SK-N-SH (cell line): ENCODE measurements around the gene COLEC12. TPM values are rescaled to one million over a fixed set of nuclear protein-coding genes. Genes with fewer than 3 reads are reported as not detected.
"Not testable (repeated sequence)": the region's sequence is repeated elsewhere in the genome, so short reads cannot be mapped to it uniquely, and the experiment has no call there.

Source experiments
- CTCF ChIA-PET: fragments of 300-600, 350-600 bp; formaldehyde crosslinking; extraction: SDS; loops from one replicate; lab custom pipeline; 2021; lab: Yijun Ruan, JAX
- POLR2A ChIA-PET: fragments of 350-600 bp; sonication (Branson Sonifier 250); formaldehyde crosslinking; extraction: SDS; loops from one replicate; lab custom pipeline; 2020; ENCODE audit warnings: antibody characterized with exemption, inconsistent platforms; lab: Yijun Ruan, JAX
- DNase-seq: peaks from one replicate; pipeline ENCODE4 v3.0.0; 2012
- H2AFZ ChIP-seq: fragments of 200-600 bp; sonication (generic); 2 replicates; pipeline ENCODE4 v1.8.1; 2016; ENCODE audit warnings: antibody characterized with exemption, mild to moderate bottlenecking, low read depth
- H3F3A ChIP-seq: fragments of 200-600 bp; sonication (generic); replicated peaks from 2 replicates; pipeline ENCODE3; 2016; ENCODE audit warnings: antibody characterized with exemption, mild to moderate bottlenecking; ENCODE audit not compliant: insufficient read depth
- H3K27ac ChIP-seq, 2 experiments: fragments of 200-500 bp in 1 of 2; fragments of 200-600 bp in 1 of 2; sonication (Bioruptor generic) in 1 of 2; sonication (generic), shearing (Covaris generic) in 1 of 2; 2 replicates each; pipeline versions ENCODE4 v1.5.1 to v1.6.1; 2014 to 2016; ENCODE audit warnings: low read depth in 2 of 2, inconsistent platforms in 1 of 2, low read length in 1 of 2, mild to moderate bottlenecking in 1 of 2, mixed read lengths in 1 of 2
- H3K27me3 ChIP-seq: fragments of 200-600 bp; sonication (generic), shearing (Covaris generic); 2 replicates; pipeline ENCODE4 v1.6.1; 2016; ENCODE audit warnings: mixed run types; ENCODE audit not compliant: insufficient read depth
- H3K36me3 ChIP-seq, 2 experiments: fragments of 200-500 bp in 1 of 2; fragments of 200-600 bp in 1 of 2; sonication (Bioruptor generic) in 1 of 2; sonication (generic) in 1 of 2; replicated peaks in 1 of 2; 2 replicates each; pipeline versions ENCODE3 to v1.5.1; 2014 to 2016; ENCODE audit warnings: low read length in 1 of 2, mild to moderate bottlenecking in 1 of 2; ENCODE audit not compliant: insufficient read depth in 2 of 2, control insufficient read depth in 1 of 2
- H3K4me1 ChIP-seq, 2 experiments: fragments of 200-500 bp in 1 of 2; fragments of 200-600 bp in 1 of 2; sonication (Bioruptor generic) in 1 of 2; sonication (generic), shearing (Covaris generic) in 1 of 2; 2 replicates each; pipeline versions ENCODE4 v1.5.1 to v1.6.1; 2014 to 2016; ENCODE audit warnings: low read depth in 1 of 2, low read length in 1 of 2, mixed run types in 1 of 2; ENCODE audit not compliant: insufficient read depth in 2 of 2, control insufficient read depth in 1 of 2
- H3K4me2 ChIP-seq: fragments of 200-600 bp; sonication (generic), shearing (Covaris generic); 2 replicates; pipeline ENCODE4 v1.6.1; 2017; ENCODE audit warnings: mixed run types
- H3K4me3 ChIP-seq, 2 experiments: fragments of 200-500 bp in 1 of 2; fragments of 200-600 bp in 1 of 2; sonication (Bioruptor generic) in 1 of 2; sonication (generic), shearing (Covaris generic) in 1 of 2; 2 replicates each; pipeline versions ENCODE4 v1.5.1 to v1.8.1; 2014 to 2016; ENCODE audit warnings: low read depth in 2 of 2, inconsistent platforms in 1 of 2, low read length in 1 of 2, mild to moderate bottlenecking in 1 of 2, mixed read lengths in 1 of 2, moderate library complexity in 1 of 2
- H3K79me2 ChIP-seq: fragments of 200-600 bp; sonication (generic); 2 replicates; pipeline ENCODE4 v1.8.1; 2017; ENCODE audit warnings: mild to moderate bottlenecking; ENCODE audit not compliant: insufficient read depth
- H3K9ac ChIP-seq: fragments of 200-600 bp; sonication (generic); 2 replicates; pipeline ENCODE4 v1.6.1; 2017; ENCODE audit warnings: mixed run types
- H3K9me2 ChIP-seq: fragments of 200-600 bp; sonication (generic); 2 replicates; pipeline ENCODE4 v1.6.1; 2017; ENCODE audit warnings: mixed run types
- H3K9me3 ChIP-seq: fragments of 200-600 bp; sonication (generic); 2 replicates; pipeline ENCODE4 v1.6.1; 2017; ENCODE audit warnings: mixed run types, mild to moderate bottlenecking, moderate library complexity
- H4K20me1 ChIP-seq: fragments of 200-600 bp; sonication (generic); 2 replicates; pipeline ENCODE4 v1.6.1; 2017; ENCODE audit warnings: mild to moderate bottlenecking, mixed run types; ENCODE audit not compliant: insufficient read depth
- CHD2 ChIP-seq: fragments of 150-350 bp; IDR thresholded peaks from 2 replicates; pipeline ENCODE4 v1.6.1; 2018; ENCODE audit warnings: low read length; ENCODE audit not compliant: partially characterized antibody
- EP300 ChIP-seq, 2 experiments: IDR thresholded peaks; 2 replicates each; pipeline versions ENCODE4 v1.4.0 to v1.6.1; 2012; ENCODE audit warnings: borderline replicate concordance in 1 of 2, low read depth in 1 of 2, low read length in 1 of 2
- FOSL2 ChIP-seq: IDR thresholded peaks from 2 replicates; pipeline ENCODE4 v1.4.0; 2012; ENCODE audit warnings: low read depth, mild to moderate bottlenecking, moderate library complexity, borderline replicate concordance
- FOXM1 ChIP-seq: IDR thresholded peaks from 2 replicates; pipeline ENCODE4 v1.4.0; 2012; ENCODE audit warnings: low read depth, mild to moderate bottlenecking
- GATA2 ChIP-seq: sonication (generic); formaldehyde crosslinking; IDR thresholded peaks from 2 replicates; pipeline ENCODE4 v1.5.0; 2020; ENCODE audit warnings: mild to moderate bottlenecking, missing genetic modification reagents
- IRF3 ChIP-seq: fragments of 150-350 bp; IDR thresholded peaks from 2 replicates; pipeline ENCODE4 v1.6.1; 2016; ENCODE audit warnings: mild to moderate bottlenecking, low read depth, low read length
- JUND ChIP-seq: IDR thresholded peaks from 2 replicates; pipeline ENCODE4 v1.4.0; 2012
- NFIC ChIP-seq: IDR thresholded peaks from 2 replicates; pipeline ENCODE4 v1.4.0; 2012; ENCODE audit warnings: borderline replicate concordance
- NRF1 ChIP-seq: IDR thresholded peaks from 2 replicates; pipeline ENCODE4 v1.6.1; 2012; ENCODE audit warnings: low read depth, mild to moderate bottlenecking, low read length
- PBX3 ChIP-seq: IDR thresholded peaks from 2 replicates; pipeline ENCODE4; 2012
- POLR2AphosphoS5 ChIP-seq: IDR thresholded peaks from 2 replicates; pipeline ENCODE4 v1.6.1; 2012; ENCODE audit warnings: low read depth, low read length
- RAD21 ChIP-seq: IDR thresholded peaks from 2 replicates; pipeline ENCODE4 v1.6.1; 2012; ENCODE audit warnings: mild to moderate bottlenecking, low read length
- RCOR1 ChIP-seq: fragments of 150-350 bp; IDR thresholded peaks from 2 replicates; pipeline ENCODE4 v1.6.1; 2017; ENCODE audit warnings: antibody characterized with exemption, low read length
- RFX5 ChIP-seq: IDR thresholded peaks from 2 replicates; pipeline ENCODE4 v1.6.1; 2012; ENCODE audit warnings: mild to moderate bottlenecking, improper control_type of control experiment, low read length
- TAF1 ChIP-seq: IDR thresholded peaks from 2 replicates; pipeline ENCODE4 v1.6.1; 2012; ENCODE audit warnings: low read depth, mild to moderate bottlenecking, low read length, moderate library complexity, borderline replicate concordance
- YY1 ChIP-seq: IDR thresholded peaks from 2 replicates; pipeline ENCODE4 v1.4.0; 2012; ENCODE audit warnings: low read depth, mild to moderate bottlenecking
- WGBS: methylation state at CpG from one replicate; pipeline ENCODE4 v1.1.6; 2017; ENCODE audit warnings: low lambda C conversion rate; 5-methylcytosine and 5-hydroxymethylcytosine counted together
- polyA plus RNA-seq, 3 experiments: library from polyadenylated mRNA; depleted of rRNA; stranded (reverse); fragments of >200 nt; gene quantifications; 2 replicates each; pipeline ENCODE4 v1.2.3, GENCODE V29; 2012

The COLEC12 gene
- polyA plus RNA-seq, 1 of the 3 experiments (the other 2 are of a cell fraction), result 41.2 TPM

- H3K4me3 ChIP-seq, result no peak overlapping the region
- no peaks in the 10 kb centered on the region for H4K20me1 ChIP-seq
- DNase-seq, result no peak
- POLR2A ChIA-PET, result no interaction called here
- no peaks in the 10 kb centered on the region for H3K36me3 ChIP-seq
- H3K27ac ChIP-seq, result no peak overlapping the region
- no peak overlapping the region for H3K4me2 ChIP-seq
- H3K79me2 ChIP-seq, result no peaks in the 10 kb centered on the region
- H2AFZ ChIP-seq, result no peak overlapping the region
- H3K9me3 ChIP-seq, result no peaks in the 10 kb centered on the region
- CTCF ChIA-PET, result interaction anchor here (1.1 kb wide), 1 partner anchor 314 kb away, joined by 3 read pairs; no protein-coding TSS in a partner anchor
- no peaks in the 10 kb centered on the region for H3K27me3 ChIP-seq
- H3K9me2 ChIP-seq, result no peaks in the 10 kb centered on the region
- peaks cover 0 to 10% of the 10 kb centered on the region in 2 experiments; a peak in 1 of 4 replicates for H3K4me1 ChIP-seq
- no peaks in the 10 kb centered on the region for H3F3A ChIP-seq
- no peak overlapping the region for H3K9ac ChIP-seq
- TF ChIP-seq PBX3, result no peak
- no peak for TF ChIP-seq RAD21
- TF ChIP-seq CHD2, result no peak
- TF ChIP-seq POLR2AphosphoS5, result no peak
- no peak for TF ChIP-seq NFIC
- no peak for TF ChIP-seq RCOR1
- TF ChIP-seq RFX5, result no peak
- no peak for TF ChIP-seq JUND
- TF ChIP-seq FOXM1, result no peak
- TF ChIP-seq GATA2 (CRISPR knock-in tag), result no peak
- no peak for TF ChIP-seq TAF1
- no peak for TF ChIP-seq NRF1
- TF ChIP-seq EP300 (IDR thresholded peaks at IDR 0.05; ENCODE audit: borderline replicate concordance in 1 of 2, low read depth in 1 of 2, low read length in 1 of 2), result no peak
- no peak for TF ChIP-seq IRF3
- TF ChIP-seq FOSL2, result no peak
- no peak for TF ChIP-seq YY1
Measured at GRCh38 chr18:310042-310441, 190.5 kb downstream of the COLEC12 start.

- 73% methylated on average over 4 of the region's 4 CpGs for WGBS
- H3K9ac ChIP-seq, H3K27me3 ChIP-seq: not testable (repeated sequence)
Measured at GRCh38 chr18:308086-308485, 192.4 kb downstream of the COLEC12 start.

More at GRCh38 chr18:308086-308485, 192.4 kb downstream of the COLEC12 start:
- H3F3A ChIP-seq, H4K20me1 ChIP-seq, H3K9me2 ChIP-seq, POLR2A ChIA-PET, H3K27ac ChIP-seq, H2AFZ ChIP-seq, H3K4me3 ChIP-seq, H3K36me3 ChIP-seq, H3K9me3 ChIP-seq, DNase-seq, H3K4me2 ChIP-seq, H3K79me2 ChIP-seq: not testable (repeated sequence)
- peaks cover 0 to 10% of the 10 kb centered on the region in 2 experiments; a peak in 1 of 4 replicates for H3K4me1 ChIP-seq
- CTCF ChIA-PET, result interaction anchor here (0.6 to 0.8 kb wide), 2 partner anchors 23 to 310 kb away, joined by 3 read pairs; no protein-coding TSS in a partner anchor
